KBM-7 (cell line): ENCODE measurements around the gene AKAP1.

ENCODE experiments used
- DNase-seq: peaks from one replicate; pipeline ENCODE4 v3.0.0-alpha.2; 2015
- in situ Hi-C: fragments of 300-500 bp; cut with MboI; formaldehyde crosslinking; loops from 2 replicates; pipeline ENCODE4 v1.14.3; 2020; ENCODE audit warnings: low sequenced_read_pairs, low pct_unique_long_range_greater_than_20kb, mixed read lengths

The AKAP1 gene

DNA sequence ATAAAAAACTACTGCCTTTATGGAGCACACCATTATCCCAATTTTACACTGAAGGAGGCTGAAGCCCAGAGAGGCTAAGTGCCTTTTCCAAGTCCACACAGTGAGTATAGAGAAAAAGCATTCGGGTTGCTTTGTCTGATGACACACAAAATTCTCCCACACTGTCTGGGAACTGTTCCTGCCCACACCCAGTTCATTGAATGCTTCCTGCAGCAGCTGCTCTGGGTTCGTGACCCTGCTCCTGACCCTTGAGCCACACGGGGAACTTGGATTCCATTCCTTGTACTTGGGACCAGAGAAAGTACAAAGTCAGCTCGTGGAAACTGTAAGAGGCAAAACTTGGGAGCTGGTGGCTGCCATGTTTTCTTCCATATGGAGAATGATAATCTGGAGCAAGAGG, 57.9 kb downstream of the AKAP1 start:
- in situ Hi-C loops = loop anchor here (25.0 kb wide), 3 partner anchors 94 to 969 kb away; partner anchors contain the start of gene CCDC182
- no peak for DNase-seq

GRCh38 chr17:57143361-57143760, 58.3 kb downstream of the AKAP1 start:
- no peak for DNase-seq
- in situ Hi-C loops = loop anchor here (25.0 kb wide), 3 partner anchors 94 to 969 kb away; partner anchors contain the start of gene CCDC182

GRCh38 chr17:57143919-57144318, 58.9 kb downstream of the AKAP1 start:
- no peak for DNase-seq
- in situ Hi-C loops = loop anchor here (25.0 kb wide), 3 partner anchors 93 to 968 kb away; partner anchors contain the start of gene CCDC182

- in situ Hi-C loops = loop anchor here (25.0 kb wide), 3 partner anchors 93 to 968 kb away; partner anchors contain the start of gene CCDC182
- DNase-seq = no peak
Measured at GRCh38 chr17:57144567-57144966, 59.5 kb downstream of the AKAP1 start.

GRCh38 chr17:57145347-57145746, 60.3 kb downstream of the AKAP1 start:
- in situ Hi-C loops = loop anchor here (25.0 kb wide), 3 partner anchors 92 to 967 kb away; partner anchors contain the start of gene CCDC182
- DNase-seq = no peak

DNA sequence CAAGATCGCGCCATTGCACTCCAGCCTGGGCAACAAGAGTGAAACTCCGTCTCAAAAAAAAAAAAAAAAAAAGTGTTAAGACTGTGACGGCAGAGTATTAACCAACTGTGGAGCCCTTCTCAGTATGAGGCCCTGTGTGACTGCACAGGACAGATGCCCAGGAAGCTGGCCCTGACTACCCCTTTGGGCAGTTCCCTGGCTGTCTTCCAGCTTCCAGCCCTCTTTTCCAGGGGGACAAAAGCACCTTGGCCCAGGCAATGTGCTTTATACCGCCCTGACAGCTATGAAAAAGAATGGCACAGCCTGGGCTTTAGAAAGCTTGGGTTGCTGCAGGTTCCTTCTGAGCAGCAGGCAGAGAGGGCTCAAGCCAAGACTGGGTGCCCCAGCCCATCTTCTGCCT, 61.2 kb downstream of the AKAP1 start:
- in situ Hi-C loops = loop anchor here (25.0 kb wide), 3 partner anchors 91 to 966 kb away; partner anchors contain the start of gene CCDC182
- DNase-seq = no peak

GRCh38 chr17:57151798-57152197, 66.8 kb downstream of the AKAP1 start:
- no peak for DNase-seq
- in situ Hi-C loops = no loop called here

- DNase-seq = no peak
- in situ Hi-C loops = no loop called here
Measured at GRCh38 chr17:57152967-57153528, 68.0 kb downstream of the AKAP1 start.

GRCh38 chr17:57154921-57155320, 69.9 kb downstream of the AKAP1 start:
- peak; percentile 22 for DNase-seq
- in situ Hi-C loops = no loop called here

GRCh38 chr17:57158325-57158724, 73.3 kb downstream of the AKAP1 start:
- no peak for DNase-seq
- in situ Hi-C loops = no loop called here

GRCh38 chr17:57158795-57159194, 73.7 kb downstream of the AKAP1 start:
- no peak for DNase-seq
- in situ Hi-C loops = no loop called here

DNA sequence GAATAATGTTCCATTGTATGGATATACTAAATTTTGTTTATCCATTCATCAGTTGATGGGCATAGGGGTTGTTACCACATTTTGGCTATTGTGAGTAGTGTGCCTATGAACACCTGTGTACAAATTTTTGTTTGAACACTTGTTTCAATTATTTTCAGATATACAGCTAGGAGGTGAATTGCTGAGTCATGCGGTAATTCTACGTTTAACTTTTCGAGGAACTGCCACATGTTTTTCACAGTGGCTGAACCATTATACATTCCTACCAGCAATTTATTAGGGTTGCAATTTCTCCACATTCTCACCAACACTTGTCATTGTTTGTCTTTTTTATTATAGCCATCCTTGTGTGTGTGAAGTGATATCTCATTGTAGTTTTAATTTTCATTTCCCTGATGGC, 75.6 kb downstream of the AKAP1 start:
- in situ Hi-C loops = no loop called here
- DNase-seq = no peak

DNA sequence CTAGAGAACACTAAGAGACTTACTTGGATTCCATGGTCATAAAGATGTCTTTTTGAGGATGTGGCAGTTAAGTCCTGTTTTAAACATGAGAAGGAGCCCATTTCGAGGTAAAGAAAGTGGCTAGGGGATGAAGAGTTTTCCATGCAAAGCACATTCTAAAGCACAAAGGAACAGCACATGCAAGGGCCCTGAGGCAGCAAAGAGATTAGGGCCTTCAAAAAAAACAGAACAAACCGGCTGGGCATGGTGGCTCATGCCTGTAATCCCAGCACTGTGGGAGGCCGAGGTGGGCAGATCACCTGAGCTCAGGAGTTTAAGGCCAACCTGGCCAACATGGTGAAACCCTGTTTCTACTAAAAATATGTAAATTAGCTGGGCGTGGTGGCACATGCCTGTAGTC, 79.8 kb downstream of the AKAP1 start:
- in situ Hi-C loops = no loop called here
- DNase-seq = no peak

DNA sequence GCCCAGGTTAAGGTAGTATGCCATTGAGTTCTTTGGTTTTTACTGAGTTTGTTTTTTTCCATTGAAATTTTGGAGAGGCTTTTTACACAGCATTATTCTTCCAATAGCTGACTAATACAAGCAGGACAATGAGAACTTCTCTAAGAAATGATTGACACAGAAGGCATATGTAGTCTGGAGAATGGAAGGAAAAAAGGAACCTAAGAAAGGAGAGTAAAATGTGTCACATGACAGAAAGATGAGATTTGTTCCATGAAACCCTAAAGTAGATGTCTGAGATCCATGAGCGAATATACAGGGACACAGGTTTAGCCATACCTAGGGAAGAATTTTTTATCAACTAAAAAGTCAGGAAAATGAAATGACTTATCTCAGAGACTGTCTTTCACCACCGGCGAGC, 80.7 kb downstream of the AKAP1 start:
- DNase-seq = no peak
- in situ Hi-C loops = no loop called here

- in situ Hi-C loops = no loop called here
- DNase-seq = no peak
Measured at GRCh38 chr17:57166803-57167202, 81.8 kb downstream of the AKAP1 start.

GRCh38 chr17:57168695-57169094, 83.6 kb downstream of the AKAP1 start:
- no peak for DNase-seq
- in situ Hi-C loops = no loop called here

GRCh38 chr17:57170866-57171265, 85.8 kb downstream of the AKAP1 start:
- no peak for DNase-seq
- in situ Hi-C loops = no loop called here
